ENCODE measurements around the gene HNRNPUL1. TPM values are rescaled to one million over a fixed set of nuclear protein-coding genes. Genes with fewer than 3 reads are reported as not detected.

Gene HNRNPUL1
- total RNA-seq, 4 donors from 2014 or later: 140 to 213 (median 188) TPM

DNA sequence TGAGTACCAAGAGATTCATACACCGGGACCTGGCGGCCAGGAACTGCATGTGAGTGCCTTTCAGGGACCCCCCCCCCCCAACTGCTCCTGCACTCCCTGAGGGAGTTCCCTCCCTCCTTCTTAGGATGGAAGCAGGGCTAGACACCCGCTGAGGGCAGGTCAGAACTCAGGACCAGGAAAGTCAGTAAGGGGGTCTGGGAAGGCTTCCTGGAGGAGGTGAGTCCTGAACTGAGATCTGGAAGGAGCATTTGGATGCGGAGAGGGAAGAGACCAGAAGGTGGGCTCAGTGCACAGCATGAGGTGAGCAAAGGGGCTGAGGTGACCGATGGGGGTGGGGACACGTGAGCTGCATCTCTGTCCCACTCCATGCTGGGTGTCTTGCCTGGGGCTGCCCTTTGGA is 10.5 kb upstream of the HNRNPUL1 start:
- Histone ChIP-seq H3K9me3 (no peaks in the 10 kb centered on the region), H3K36me3 (peaks cover 94% of the 10 kb centered on the region), H3K4me3 (no peak overlapping the region), H3K4me1 (no peaks in the 10 kb centered on the region), H3K27ac (no peak overlapping the region), H3K27me3 (no peaks in the 10 kb centered on the region)
- DNase-seq (ENCODE audit: low spot score in 2 of 2): no peak
- 97% methylated on average over 6 of the region's 6 CpGs for WGBS
- no peak for TF ChIP-seq POLR2A (IDR thresholded peaks at IDR 0.05)
- TF ChIP-seq, protein P1, sequence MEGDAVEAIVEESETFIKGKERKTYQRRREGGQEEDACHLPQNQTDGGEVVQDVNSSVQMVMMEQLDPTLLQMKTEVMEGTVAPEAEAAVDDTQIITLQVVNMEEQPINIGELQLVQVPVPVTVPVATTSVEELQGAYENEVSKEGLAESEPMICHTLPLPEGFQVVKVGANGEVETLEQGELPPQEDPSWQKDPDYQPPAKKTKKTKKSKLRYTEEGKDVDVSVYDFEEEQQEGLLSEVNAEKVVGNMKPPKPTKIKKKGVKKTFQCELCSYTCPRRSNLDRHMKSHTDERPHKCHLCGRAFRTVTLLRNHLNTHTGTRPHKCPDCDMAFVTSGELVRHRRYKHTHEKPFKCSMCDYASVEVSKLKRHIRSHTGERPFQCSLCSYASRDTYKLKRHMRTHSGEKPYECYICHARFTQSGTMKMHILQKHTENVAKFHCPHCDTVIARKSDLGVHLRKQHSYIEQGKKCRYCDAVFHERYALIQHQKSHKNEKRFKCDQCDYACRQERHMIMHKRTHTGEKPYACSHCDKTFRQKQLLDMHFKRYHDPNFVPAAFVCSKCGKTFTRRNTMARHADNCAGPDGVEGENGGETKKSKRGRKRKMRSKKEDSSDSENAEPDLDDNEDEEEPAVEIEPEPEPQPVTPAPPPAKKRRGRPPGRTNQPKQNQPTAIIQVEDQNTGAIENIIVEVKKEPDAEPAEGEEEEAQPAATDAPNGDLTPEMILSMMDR (IDR thresholded peaks at IDR 0.05): no peak
- no peak for TF ChIP-seq POLR2AphosphoS5 (IDR thresholded peaks at IDR 0.05)
- TF ChIP-seq EP300 (IDR thresholded peaks at IDR 0.05): no peak

DNA sequence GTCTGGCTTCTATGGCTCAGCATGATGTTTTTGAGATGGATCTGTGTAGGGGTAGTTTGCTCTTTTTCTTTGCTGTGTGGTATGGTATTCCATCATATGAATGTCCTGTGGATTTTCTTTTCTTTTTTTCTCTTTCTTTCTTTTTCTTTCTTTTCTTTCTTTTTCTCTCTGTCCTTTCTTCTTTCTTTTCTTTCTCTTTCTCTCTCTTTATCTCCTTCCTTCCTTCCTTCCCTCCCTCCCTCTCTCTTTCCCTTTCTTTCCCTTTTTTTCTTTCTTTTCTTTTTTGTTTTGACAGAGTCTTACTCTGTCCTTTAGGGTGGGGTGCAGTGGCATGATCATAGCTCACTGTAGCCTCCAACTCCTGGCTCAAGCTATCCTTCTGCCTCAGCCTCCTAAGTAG is 9.0 kb upstream of the HNRNPUL1 start:
- no peaks in the 10 kb centered on the region for H3K9me3 ChIP-seq
- no peak for TF ChIP-seq POLR2AphosphoS5 (IDR thresholded peaks at IDR 0.05)
- TF ChIP-seq POLR2A (IDR thresholded peaks at IDR 0.05): no peak
- no peak for TF ChIP-seq EP300 (IDR thresholded peaks at IDR 0.05)
- TF ChIP-seq, protein P1 (IDR thresholded peaks at IDR 0.05): no peak
- peaks cover 92% of the 10 kb centered on the region for H3K36me3 ChIP-seq
- H3K4me3 ChIP-seq: no peak overlapping the region
- H3K4me1 ChIP-seq: no peaks in the 10 kb centered on the region
- no peaks in the 10 kb centered on the region for H3K27me3 ChIP-seq
- DNase-seq (ENCODE audit: low spot score in 2 of 2): no peak
- H3K27ac ChIP-seq: no peak overlapping the region

DNA sequence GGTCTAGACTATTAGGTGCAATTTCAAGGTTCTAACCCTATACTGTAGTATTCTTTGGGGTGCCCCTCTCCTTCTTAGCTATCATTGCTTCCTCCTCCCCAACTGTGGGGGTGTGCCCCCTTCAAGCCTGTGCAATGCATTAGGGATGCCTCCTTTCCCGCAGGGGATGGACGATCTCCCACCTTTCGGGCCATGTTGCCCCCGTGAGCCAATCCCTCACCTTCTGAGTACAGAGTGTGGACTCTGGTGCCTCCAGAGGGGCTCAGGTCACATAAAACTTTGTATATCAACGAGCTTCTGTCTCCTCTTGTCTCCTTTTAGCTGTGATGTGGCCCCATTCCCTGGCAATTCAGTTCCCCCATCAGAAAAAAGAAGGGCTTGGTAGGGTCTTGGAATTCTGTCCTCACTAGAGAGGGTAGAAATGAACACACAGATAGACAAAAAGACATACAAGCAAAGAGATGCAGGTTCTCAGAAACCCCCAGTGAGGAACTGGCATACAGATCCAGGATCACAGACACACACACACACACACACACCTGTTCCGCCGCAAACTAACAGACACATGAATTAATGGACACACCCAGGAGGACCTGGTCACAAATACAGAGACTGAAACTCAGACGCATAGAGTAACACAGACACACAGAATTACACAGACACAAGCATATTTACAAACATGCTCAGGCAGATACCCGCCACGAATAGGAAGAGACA is 2.5 kb upstream of the HNRNPUL1 start:
- Histone ChIP-seq H3K27me3 (no peaks in the 10 kb centered on the region), H3K27ac (peak overlapping the region; percentile 100), H3K4me1 (peaks cover 28% of the 10 kb centered on the region), H3K36me3 (peaks cover 34% of the 10 kb centered on the region), H3K4me3 (peak overlapping the region; percentile 80), H3K9me3 (no peaks in the 10 kb centered on the region)
- no peak for DNase-seq (ENCODE audit: low spot score in 2 of 2)
- TF ChIP-seq POLR2AphosphoS5 (IDR thresholded peaks at IDR 0.05) (no peak), EP300 (IDR thresholded peaks at IDR 0.05) (no peak)
- WGBS: 53% methylated on average over 10 of the region's 10 CpGs

DNA sequence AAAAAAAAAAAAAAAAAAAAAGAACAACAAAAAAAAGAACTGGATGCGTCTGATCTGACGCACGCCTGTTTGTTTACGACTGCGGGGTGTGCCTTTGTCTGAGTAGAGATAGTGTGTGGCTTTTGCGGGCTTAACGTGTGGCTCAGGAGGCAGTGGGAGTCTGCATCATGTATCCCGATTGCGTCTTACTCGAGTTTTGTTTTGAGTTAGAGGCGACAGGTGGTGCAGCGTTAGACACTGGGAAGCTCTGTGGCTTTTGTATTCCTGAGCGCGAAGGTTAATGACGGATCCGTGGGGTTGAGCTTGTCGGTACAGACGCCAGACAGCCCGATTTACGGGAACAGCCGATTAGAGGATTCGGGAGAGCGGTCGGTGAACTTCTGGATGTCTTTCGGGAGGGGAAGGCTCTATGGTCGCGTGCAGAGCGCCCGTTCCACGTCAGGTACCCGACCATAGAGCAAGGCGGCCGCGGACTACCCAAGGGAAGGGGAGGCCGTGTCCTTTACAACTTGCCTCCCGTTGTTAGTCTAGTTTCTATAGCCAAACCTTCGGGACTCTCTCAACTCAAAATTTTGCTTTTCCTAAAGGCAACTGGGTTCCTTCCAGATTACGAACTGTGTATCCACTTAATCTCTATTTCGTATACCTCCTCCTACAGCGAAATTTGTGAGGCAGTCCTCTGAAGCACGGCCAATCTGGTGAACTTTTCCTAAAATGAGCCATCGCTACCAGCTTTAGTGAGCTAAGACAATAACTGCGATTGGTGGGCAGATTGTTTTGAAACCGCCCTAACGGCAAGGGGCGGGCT is 926 bp upstream of the HNRNPUL1 start:
- Histone ChIP-seq H3K4me3 (peak overlapping the region; percentile 80), H3K36me3 (peaks cover 26% of the 10 kb centered on the region), H3K27me3 (no peaks in the 10 kb centered on the region), H3K27ac (peak overlapping the region; percentile 100), H3K4me1 (peaks cover 41% of the 10 kb centered on the region), H3K9me3 (no peaks in the 10 kb centered on the region)
- peak; percentile 84 to 86 for DNase-seq (ENCODE audit: low spot score in 2 of 2)
- no peak for TF ChIP-seq EP300 (IDR thresholded peaks at IDR 0.05)
- peak; percentile 22 to 91 (median 49) for TF ChIP-seq POLR2AphosphoS5 (IDR thresholded peaks at IDR 0.05)
- peak; percentile 52 to 79 for TF ChIP-seq POLR2A (IDR thresholded peaks at IDR 0.05)
- TF ChIP-seq, protein P1 (IDR thresholded peaks at IDR 0.05): no peak
- 1% methylated on average over 34 of the region's 46 CpGs for WGBS

DNA sequence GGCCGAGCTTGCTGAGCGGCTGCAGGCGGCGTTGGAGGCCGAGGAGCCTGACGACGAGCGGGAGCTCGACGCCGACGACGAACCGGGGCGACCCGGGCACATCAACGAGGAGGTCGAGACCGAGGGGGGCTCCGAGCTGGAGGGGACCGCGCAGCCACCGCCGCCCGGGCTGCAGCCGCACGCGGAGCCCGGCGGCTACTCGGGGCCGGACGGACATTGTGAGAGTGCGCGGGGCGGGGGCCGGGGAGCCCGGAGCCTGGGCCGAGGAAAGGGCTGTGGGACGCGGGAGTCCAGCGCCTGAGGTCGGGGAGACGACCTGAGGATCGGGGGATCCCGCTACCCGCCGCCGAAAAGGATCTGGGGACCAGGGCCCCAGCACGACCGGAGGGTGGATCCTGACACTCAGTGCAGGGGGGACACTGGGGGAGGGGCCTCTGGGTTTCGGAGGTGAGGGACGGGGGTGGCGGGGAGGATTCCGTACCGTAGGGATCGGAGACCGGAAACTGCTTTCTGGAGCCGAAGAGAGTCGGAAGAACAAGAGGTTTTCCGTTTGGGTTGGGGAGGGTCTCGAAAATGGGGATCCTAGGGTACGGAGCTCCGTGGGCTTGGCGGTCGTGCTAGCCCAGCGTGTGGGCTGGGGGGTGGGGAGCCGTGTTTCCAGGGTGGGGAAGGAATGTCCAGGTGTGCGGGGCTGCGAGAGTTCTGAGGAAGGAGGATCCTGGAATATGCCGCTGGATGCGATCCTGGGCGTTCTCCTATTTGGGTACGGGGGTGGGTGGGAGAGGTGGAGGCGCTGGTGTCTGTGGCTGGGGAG is 616 bp downstream of the HNRNPUL1 start:
- peaks cover 41% of the 10 kb centered on the region for H3K4me1 ChIP-seq
- peak; percentile 81 to 83 for DNase-seq (ENCODE audit: low spot score in 2 of 2)
- no peaks in the 10 kb centered on the region for H3K27me3 ChIP-seq
- H3K4me3 ChIP-seq: peak overlapping the region; percentile 83
- no peak for TF ChIP-seq POLR2AphosphoS5 (IDR thresholded peaks at IDR 0.05)
- TF ChIP-seq, protein P1 (IDR thresholded peaks at IDR 0.05): no peak
- no peak for TF ChIP-seq EP300 (IDR thresholded peaks at IDR 0.05)
- no peak for TF ChIP-seq POLR2A (IDR thresholded peaks at IDR 0.05)
- peak overlapping the region; percentile 99 for H3K27ac ChIP-seq
- 1% methylated on average over 54 of the region's 75 CpGs for WGBS
- peaks cover 26% of the 10 kb centered on the region for H3K36me3 ChIP-seq
- H3K9me3 ChIP-seq: no peaks in the 10 kb centered on the region

Data from suprapubic skin (tissue), 4 donors.